GM18870 (cell line): ENCODE results near the gene FGF2.

Experiments used
- ATAC-seq: cut with Tn5 transposase; IDR thresholded peaks from one replicate; pipeline ENCODE4 v1.9.1; 2021; ENCODE audit warnings: moderate library complexity; ENCODE audit not compliant: unreplicated experiment

The FGF2 gene

GRCh38 chr4:122884499-122884898 lies 57.9 kb downstream of the FGF2 start:
- ATAC-seq: no peak

- peak; percentile 24 for ATAC-seq
Observed at GRCh38 chr4:122889726-122890125, 63.1 kb downstream of the FGF2 start.

- peak; percentile 65 for ATAC-seq
Observed at GRCh38 chr4:122890147-122890795, 63.6 kb downstream of the FGF2 start.

GRCh38 chr4:122894827-122895226 lies 68.2 kb downstream of the FGF2 start:
- ATAC-seq: no peak

- no peak for ATAC-seq
Observed at GRCh38 chr4:122895336-122895995, 68.8 kb downstream of the FGF2 start.

GRCh38 chr4:122896270-122896669 lies 69.6 kb downstream of the FGF2 start:
- ATAC-seq: no peak

- no peak for ATAC-seq
Observed at GRCh38 chr4:122898370-122899150, 71.9 kb downstream of the FGF2 start.

- ATAC-seq: no peak
Observed at GRCh38 chr4:122899682-122900081, 73.1 kb downstream of the FGF2 start.

GRCh38 chr4:122900314-122900713 lies 73.7 kb downstream of the FGF2 start:
- ATAC-seq: no peak

- no peak for ATAC-seq
Observed at GRCh38 chr4:122901247-122902010, 74.8 kb downstream of the FGF2 start.

GRCh38 chr4:122903766-122904288 lies 77.2 kb downstream of the FGF2 start:
- no peak for ATAC-seq

GRCh38 chr4:122906859-122907305 lies 80.3 kb downstream of the FGF2 start:
- ATAC-seq: no peak

- ATAC-seq: no peak
Observed at GRCh38 chr4:122908223-122908622, 81.6 kb downstream of the FGF2 start.

GRCh38 chr4:122909683-122910082 lies 83.1 kb downstream of the FGF2 start:
- no peak for ATAC-seq

- ATAC-seq: no peak
Observed at GRCh38 chr4:122911588-122911987, 85.0 kb downstream of the FGF2 start.

GRCh38 chr4:122912810-122913575 lies 86.4 kb downstream of the FGF2 start:
- ATAC-seq: no peak

GRCh38 chr4:122914292-122914904 lies 87.8 kb downstream of the FGF2 start:
- peak; percentile 93 for ATAC-seq

- ATAC-seq: no peak
Observed at GRCh38 chr4:122914938-122915337, 88.3 kb downstream of the FGF2 start.

- no peak for ATAC-seq
Observed at GRCh38 chr4:122917731-122918130, 91.1 kb downstream of the FGF2 start.

GRCh38 chr4:122920473-122920872 lies 93.8 kb downstream of the FGF2 start:
- ATAC-seq: no peak
